ENCODE data around the gene ITPK1.

ITPK1 gene

GRCh38 chr14:93057586-93058280 lies 58.0 kb downstream of the ITPK1 start:
- ATAC-seq = no peak
- TF ChIP-seq SNAI2 (CRISPR knock-in tag; IDR thresholded peaks at IDR 0.05) (no peak), GLIS3 (CRISPR knock-in tag; IDR thresholded peaks at IDR 0.05) (no peak), CSDC2 (CRISPR knock-in tag; IDR thresholded peaks at IDR 0.05) (no peak), TSHZ2 (CRISPR knock-in tag; IDR thresholded peaks at IDR 0.05) (no peak), TOX (CRISPR knock-in tag; IDR thresholded peaks at IDR 0.05; ENCODE audit: borderline replicate concordance) (no peak), ZNF8 (CRISPR knock-in tag; IDR thresholded peaks at IDR 0.05) (no peak), CSRNP3 (CRISPR knock-in tag; IDR thresholded peaks at IDR 0.05) (no peak), PATZ1 (CRISPR knock-in tag; IDR thresholded peaks at IDR 0.05; ENCODE audit: borderline replicate concordance) (no peak), ZC3H10 (CRISPR knock-in tag; IDR thresholded peaks at IDR 0.05) (no peak)

- ATAC-seq = peak; percentile 32; the same call in 1 of the 3 replicates
- no peak for TF ChIP-seq ISL1 (CRISPR knock-in tag; IDR thresholded peaks at IDR 0.05)
- no peak for TF ChIP-seq PATZ1 (CRISPR knock-in tag; IDR thresholded peaks at IDR 0.05; ENCODE audit: borderline replicate concordance)
- TF ChIP-seq TOX (CRISPR knock-in tag; IDR thresholded peaks at IDR 0.05; ENCODE audit: borderline replicate concordance) = no peak
- no peak for TF ChIP-seq POU6F1 (CRISPR knock-in tag; IDR thresholded peaks at IDR 0.05; ENCODE audit: borderline replicate concordance, low read depth)
- TF ChIP-seq ZNF8 (CRISPR knock-in tag; IDR thresholded peaks at IDR 0.05) = no peak
- TF ChIP-seq GLIS3 (CRISPR knock-in tag; IDR thresholded peaks at IDR 0.05) = no peak
- no peak for TF ChIP-seq CREB5 (CRISPR knock-in tag; IDR thresholded peaks at IDR 0.05; ENCODE audit: low read depth)
Measured at GRCh38 chr14:93056840-93057585, 58.7 kb downstream of the ITPK1 start.

GRCh38 chr14:93056166-93056839 lies 59.4 kb downstream of the ITPK1 start:
- TF ChIP-seq BACH2 (CRISPR knock-in tag; IDR thresholded peaks at IDR 0.05; ENCODE audit: borderline replicate concordance) (no peak), TOX (CRISPR knock-in tag; IDR thresholded peaks at IDR 0.05; ENCODE audit: borderline replicate concordance) (no peak), ISL1 (CRISPR knock-in tag; IDR thresholded peaks at IDR 0.05) (peak; percentile 10; the same call in 1 of the 2 replicates)
- ATAC-seq = peak; percentile 65; the same call in 2 of the 3 replicates
